ENCODE results near the gene RESF1. TPM values are rescaled to one million over a fixed set of nuclear protein-coding genes. Genes with fewer than 3 reads are reported as not detected.

RESF1 gene
- total and polyA plus RNA-seq, 2 donors (not counting 3 experiments of a cell fraction or from before 2014, with no cell fraction given) = 40.3 to 70.0 TPM

- POLR2A ChIA-PET = interaction anchor here (0.7 kb wide), 1 partner anchor 66 kb away, joined by 8 read pairs; no protein-coding TSS in a partner anchor
- CTCF ChIA-PET = no interaction called here
Observed at GRCh38 chr12:31915446-31915845, 43.8 kb upstream of the RESF1 start.

More at GRCh38 chr12:31915446-31915845, 43.8 kb upstream of the RESF1 start:
- Histone ChIP-seq H3K79me2 (ENCODE audit: control insufficient read depth, insufficient read depth, low read length) (no peaks in the 10 kb centered on the region), H4K20me1 (replicated peaks; ENCODE audit: control insufficient read depth, extremely low read depth, insufficient read depth, low read length) (no peaks in the 10 kb centered on the region), H3K9me1 (replicated peaks; ENCODE audit: control insufficient read depth, extremely low read depth, insufficient read depth, low read length) (no peaks in the 10 kb centered on the region), H3K4me1 (ENCODE audit: control insufficient read depth, extremely low read depth, insufficient read depth, low read length) (no peaks in the 10 kb centered on the region), H3K4me3 (replicated peaks in 1 of 3; ENCODE audit: insufficient read depth in 1 of 3, low read depth in 1 of 3, low read length in 3 of 3) (no peak overlapping the region), H3K36me3 (ENCODE audit: control insufficient read depth in 2 of 2, extremely low read depth in 1 of 2, insufficient read depth in 2 of 2, low read length in 2 of 2) (no peaks in the 10 kb centered on the region), H2AFZ (ENCODE audit: low read depth, low read length) (no peak overlapping the region), H3K9me3 (replicated peaks; ENCODE audit: control insufficient read depth, insufficient read depth, low read length) (no peaks in the 10 kb centered on the region), H3K27me3 (ENCODE audit: control insufficient read depth in 2 of 2, insufficient read depth in 2 of 2, low read length in 2 of 2) (no peaks in the 10 kb centered on the region), H3K4me2 (ENCODE audit: insufficient read depth, low read length) (no peak overlapping the region), H3K9ac (replicated peaks; ENCODE audit: extremely low read depth, insufficient read depth, low read length) (no peak overlapping the region), H3K27ac (ENCODE audit: insufficient read depth, low read depth, low read length) (no peak overlapping the region)
- intact Hi-C loops (cut with micrococcal nuclease) = no loop called here
- FAIRE-seq (no peak), DNase-seq (ENCODE audit: low read depth, low spot score) (no peak)
- dilution Hi-C loops (cut with MboI; ENCODE audit: extremely low pct_ligation_motif_present, low sequenced_read_pairs) = loop anchor here (10.0 kb wide), 1 partner anchor 59 kb away; no protein-coding TSS in a partner anchor
- BruUV-seq (replicated peaks) = no TSS peak
- TF ChIP-seq MAX (IDR thresholded peaks at IDR 0.05; ENCODE audit: insufficient read depth, insufficient read length) (no peak), MYC (IDR thresholded peaks at IDR 0.05; ENCODE audit: low read depth, low read length) (no peak), FOS (IDR thresholded peaks at IDR 0.05; ENCODE audit: borderline replicate concordance, insufficient read depth, low read length) (no peak), EZH2 (IDR thresholded peaks at IDR 0.05; ENCODE audit: borderline replicate concordance, low read depth, low read length, severe bottlenecking) (no peak), POLR2AphosphoS5 (IDR thresholded peaks at IDR 0.05; ENCODE audit: insufficient read depth, low read depth, low read length) (no peak), JUN (IDR thresholded peaks at IDR 0.05; ENCODE audit: borderline replicate concordance, insufficient read depth, insufficient read length, low read depth) (no peak), CTCF (IDR thresholded peaks at IDR 0.05; ENCODE audit: extremely low read depth in 1 of 2, insufficient read depth in 1 of 2, low read depth in 1 of 2, low read length in 2 of 2) (no peak), GATA2 (IDR thresholded peaks at IDR 0.05; ENCODE audit: insufficient read depth, insufficient read length, low read depth, low read length) (no peak), POLR2A (IDR thresholded peaks at IDR 0.05; ENCODE audit: low read depth, low read length) (no peak)
